Measurements from ENCODE around the gene MED4.

DNA sequence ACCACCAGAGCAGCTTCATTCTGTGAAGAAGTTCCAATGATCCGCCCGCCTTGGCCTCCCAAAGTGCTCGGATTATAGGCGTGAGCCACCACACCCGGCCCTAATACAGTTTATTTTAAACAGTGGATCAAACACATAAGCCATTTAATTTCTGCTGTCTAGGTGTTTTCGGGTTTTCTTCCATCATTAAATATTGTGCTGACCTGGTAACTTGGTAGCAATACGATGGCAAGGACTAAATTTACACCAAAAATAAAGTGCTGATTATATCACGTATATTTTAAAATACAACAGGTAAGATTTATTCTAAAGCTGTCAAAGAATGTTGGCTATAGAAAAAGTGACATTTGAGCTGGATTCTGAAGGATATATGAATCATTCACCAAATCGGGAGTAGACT, 1.3 kb downstream of the MED4 start:
- TF ChIP-seq POLR2A (IDR thresholded peaks at IDR 0.05; ENCODE audit: low read depth, low read length) (no peak), POLR2AphosphoS5 (IDR thresholded peaks at IDR 0.05; ENCODE audit: low read depth, low read length) (no peak)

Measured in GM12892 (cell line).